Measurements from ENCODE around the gene FMNL1. TPM values are rescaled to one million over a fixed set of nuclear protein-coding genes. Genes with fewer than 3 reads are reported as not detected.
A peak's percentile ranks its signal among the peaks of the same experiment; 100 is the strongest.

FMNL1 gene
- total and polyA plus RNA-seq, 7 experiments from 2014 or later = 19.0 to 595 (median 366) TPM

GRCh38 chr17:45244725-45245656, 23.3 kb downstream of the FMNL1 start:
- Mint-ChIP-seq H3K9me3 (no peaks in the 10 kb centered on the region), H3K4me3 (peak overlapping the region in 4 of 10 donors; percentile 21 to 55 (median 44))
- CTCF ChIA-PET = interaction anchor here (1.4 to 4.2 kb wide), 3 partner anchors 15 to 142 kb away, joined by 4 to 33 read pairs (median 6); no protein-coding TSS in a partner anchor

GRCh38 chr17:45246338-45246737, 24.7 kb downstream of the FMNL1 start:
- Histone ChIP-seq H3K27ac (ENCODE audit: low read depth, low read length) (peak overlapping the region; percentile 95), H3K9me3 (ENCODE audit: control insufficient read depth in 2 of 3, low read length in 3 of 3) (no peaks in the 10 kb centered on the region), H3K27me3 (ENCODE audit: control insufficient read depth in 2 of 2, insufficient read depth in 2 of 2, low read length in 2 of 2) (no peaks in the 10 kb centered on the region), H3K4me3 (ENCODE audit: low read length) (no peak overlapping the region), H3K36me3 (ENCODE audit: control insufficient read depth in 2 of 3, insufficient read depth in 3 of 3, low read length in 3 of 3) (peaks cover 23 to 64% (median 30%) of the 10 kb centered on the region in 3 experiments), H3K4me1 (ENCODE audit: control insufficient read depth in 2 of 2, insufficient read depth in 2 of 2, low read length in 2 of 2) (peaks cover 26 to 42% of the 10 kb centered on the region in 2 donors)
- ATAC-seq (no peak), DNase-seq (no peak)
- peak overlapping the region in 9 of 10 donors; percentile 66 to 93 (median 89) for H3K4me3 Mint-ChIP-seq
- no peaks in the 10 kb centered on the region for H3K27me3 Mint-ChIP-seq
- intact Hi-C loops (cut with micrococcal nuclease) = loop anchor here in 1 of 2 donors (5.0 kb wide), 1 partner anchor 349 kb away; the partner anchor contains the start of gene EFTUD2
- ChIA-PET POLR2A (interaction anchor here (0.6 to 34.3 kb wide), 5 partner anchors 15 to 1031 kb away, joined by 3 to 851 read pairs (median 4); partner anchors contain the start of gene FMNL1), CTCF (interaction anchor here (0.9 to 4.2 kb wide), 7 partner anchors 11 to 111 kb away, joined by 3 to 33 read pairs (median 5); partner anchors contain the start of gene ACBD4)
- H3K27ac Mint-ChIP-seq = peak overlapping the region; percentile 21 to 98 (median 85)
- H3K4me1 Mint-ChIP-seq = peaks cover 28 to 60% (median 51%) of the 10 kb centered on the region in 7 donors
- no peaks in the 10 kb centered on the region for H3K9me3 Mint-ChIP-seq
- H3K36me3 Mint-ChIP-seq = peaks cover 4 to 34% (median 7%) of the 10 kb centered on the region in 5 donors

More at GRCh38 chr17:45244725-45245656, 23.3 kb downstream of the FMNL1 start:
- intact Hi-C loops (cut with micrococcal nuclease) = loop anchor here in 1 of 2 donors (5.0 kb wide), 1 partner anchor 348 kb away; the partner anchor contains the start of gene EFTUD2
- H3K36me3 ChIP-seq (ENCODE audit: control insufficient read depth in 2 of 3, insufficient read depth in 3 of 3, low read length in 3 of 3) = peaks cover 25 to 71% (median 30%) of the 10 kb centered on the region in 3 experiments
- no peak overlapping the region for H3K4me3 ChIP-seq (ENCODE audit: low read length)
- no peak for ATAC-seq
- H3K27me3 ChIP-seq (ENCODE audit: control insufficient read depth in 2 of 2, insufficient read depth in 2 of 2, low read length in 2 of 2) = no peaks in the 10 kb centered on the region
- POLR2A ChIA-PET = interaction anchor here (1.1 to 34.3 kb wide), 3 partner anchors 20 to 73 kb away, joined by 3 to 851 read pairs (median 5); partner anchors contain the start of gene FMNL1
- no peaks in the 10 kb centered on the region for H3K27me3 Mint-ChIP-seq
- H3K4me1 Mint-ChIP-seq = peaks cover 21 to 52% (median 41%) of the 10 kb centered on the region in 7 donors
- peaks cover 6 to 28% (median 7%) of the 10 kb centered on the region in 5 donors for H3K36me3 Mint-ChIP-seq
- peak overlapping the region in 8 of 9 donors; percentile 28 to 98 (median 63) for H3K27ac Mint-ChIP-seq
- DNase-seq = no peak
- peaks cover 26 to 29% of the 10 kb centered on the region in 2 donors for H3K4me1 ChIP-seq (ENCODE audit: control insufficient read depth in 2 of 2, insufficient read depth in 2 of 2, low read length in 2 of 2)
- H3K27ac ChIP-seq (ENCODE audit: low read depth, low read length) = peak overlapping the region; percentile 45
- no peaks in the 10 kb centered on the region for H3K9me3 ChIP-seq (ENCODE audit: control insufficient read depth in 2 of 3, low read length in 3 of 3)

- H3K4me3 ChIP-seq (ENCODE audit: low read length) = peak overlapping the region; percentile 89
- no peaks in the 10 kb centered on the region for H3K27me3 ChIP-seq (ENCODE audit: control insufficient read depth in 2 of 2, insufficient read depth in 2 of 2, low read length in 2 of 2)
- Mint-ChIP-seq H3K36me3 (peaks cover 4 to 35% (median 7%) of the 10 kb centered on the region in 5 donors), H3K4me3 (peak overlapping the region; percentile 88 to 93 (median 90)), H3K27me3 (no peaks in the 10 kb centered on the region), H3K27ac (peak overlapping the region; percentile 85 to 98 (median 96)), H3K4me1 (peaks cover 28 to 62% (median 57%) of the 10 kb centered on the region in 7 donors), H3K9me3 (no peaks in the 10 kb centered on the region)
- H3K36me3 ChIP-seq (ENCODE audit: control insufficient read depth in 2 of 3, insufficient read depth in 3 of 3, low read length in 3 of 3) = peaks cover 23 to 65% (median 30%) of the 10 kb centered on the region in 3 experiments
- H3K27ac ChIP-seq (ENCODE audit: low read depth, low read length) = peak overlapping the region; percentile 95
- no peaks in the 10 kb centered on the region for H3K9me3 ChIP-seq (ENCODE audit: control insufficient read depth in 2 of 3, low read length in 3 of 3)
- ChIA-PET POLR2A (interaction anchor here (0.6 to 34.3 kb wide), 13 partner anchors 8 to 1031 kb away, joined by 3 to 851 read pairs (median 4); partner anchors contain the start of genes FMNL1, HEXIM1 and MAP3K14), CTCF (interaction anchor here (0.6 to 4.2 kb wide), 12 partner anchors 11 to 111 kb away, joined by 3 to 35 read pairs (median 4); partner anchors contain the start of genes ACBD4 and FMNL1)
- intact Hi-C loops (cut with micrococcal nuclease) = loop anchor here (1.0 to 5.0 kb wide), 10 partner anchors 12 to 350 kb away; partner anchors contain the start of genes HEXIM1 (in 2 of the 2), EFTUD2 (in 1 of the 2), HEXIM2 (in 1 of the 2) and MAP3K14 (in 1 of the 2)
- H3K4me1 ChIP-seq (ENCODE audit: control insufficient read depth in 2 of 2, insufficient read depth in 2 of 2, low read length in 2 of 2) = peaks cover 26 to 42% of the 10 kb centered on the region in 2 donors
- peak in 4 of 9 donors; percentile 80 to 85 (median 82) for DNase-seq
- ATAC-seq = peak; percentile 53
Observed at GRCh38 chr17:45246861-45247428, 25.3 kb downstream of the FMNL1 start.

- intact Hi-C loops (cut with micrococcal nuclease) = loop anchor here (1.0 to 5.0 kb wide), 11 partner anchors 12 to 350 kb away; partner anchors contain the start of genes HEXIM1 (in 2 of the 2), MAP3K14 (in 2 of the 2), SPATA32 (in 2 of the 2) and EFTUD2 (in 1 of the 2)
- DNase-seq (peak; percentile 83 to 96 (median 87)), ATAC-seq (peak; percentile 88)
- Histone ChIP-seq H3K9me3 (ENCODE audit: control insufficient read depth in 2 of 3, low read length in 3 of 3) (no peaks in the 10 kb centered on the region), H3K27ac (ENCODE audit: low read depth, low read length) (peak overlapping the region; percentile 95), H3K4me1 (ENCODE audit: control insufficient read depth in 2 of 2, insufficient read depth in 2 of 2, low read length in 2 of 2) (peaks cover 26 to 42% of the 10 kb centered on the region in 2 donors), H3K36me3 (ENCODE audit: control insufficient read depth in 2 of 3, insufficient read depth in 3 of 3, low read length in 3 of 3) (peaks cover 24 to 60% (median 27%) of the 10 kb centered on the region in 3 experiments), H3K4me3 (ENCODE audit: low read length) (peak overlapping the region; percentile 89), H3K27me3 (ENCODE audit: control insufficient read depth in 2 of 2, insufficient read depth in 2 of 2, low read length in 2 of 2) (no peaks in the 10 kb centered on the region)
- Mint-ChIP-seq H3K4me1 (peaks cover 30 to 68% (median 61%) of the 10 kb centered on the region in 7 donors), H3K27me3 (no peaks in the 10 kb centered on the region), H3K4me3 (peak overlapping the region; percentile 88 to 93 (median 90)), H3K27ac (peak overlapping the region; percentile 89 to 98 (median 96)), H3K36me3 (peaks cover 3 to 38% (median 6%) of the 10 kb centered on the region in 5 donors), H3K9me3 (no peaks in the 10 kb centered on the region)
- ChIA-PET CTCF (interaction anchor here (0.6 to 4.2 kb wide), 15 partner anchors 11 to 112 kb away, joined by 3 to 35 read pairs (median 5); partner anchors contain the start of genes ACBD4 and FMNL1), POLR2A (interaction anchor here (0.9 to 34.3 kb wide), 21 partner anchors 9 to 150 kb away, joined by 3 to 851 read pairs (median 4); partner anchors contain the start of genes FMNL1, HEXIM1, HEXIM2 and MAP3K14)
Observed at GRCh38 chr17:45247429-45248131, 25.9 kb downstream of the FMNL1 start.

- no peaks in the 10 kb centered on the region for H3K9me3 ChIP-seq (ENCODE audit: control insufficient read depth in 2 of 3, low read length in 3 of 3)
- CTCF ChIA-PET = interaction anchor here (0.8 to 4.2 kb wide), 13 partner anchors 12 to 99 kb away, joined by 3 to 35 read pairs (median 8); partner anchors contain the start of genes FMNL1 and MAP3K14
- Mint-ChIP-seq H3K4me3 (peak overlapping the region; percentile 86 to 93 (median 90)), H3K27ac (peak overlapping the region; percentile 90 to 99 (median 97)), H3K27me3 (no peaks in the 10 kb centered on the region), H3K9me3 (no peaks in the 10 kb centered on the region), H3K36me3 (peaks cover 0 to 33% (median 3%) of the 10 kb centered on the region in 5 donors), H3K4me1 (peaks cover 36 to 75% (median 65%) of the 10 kb centered on the region in 7 donors)
- peaks cover 21 to 52% (median 23%) of the 10 kb centered on the region in 3 experiments for H3K36me3 ChIP-seq (ENCODE audit: control insufficient read depth in 2 of 3, insufficient read depth in 3 of 3, low read length in 3 of 3)
- POLR2A ChIA-PET = interaction anchor here (0.5 to 34.3 kb wide), 21 partner anchors 10 to 952 kb away, joined by 3 to 851 read pairs (median 5); partner anchors contain the start of genes FMNL1, HEXIM1, HEXIM2 and MAP3K14
- no peaks in the 10 kb centered on the region for H3K27me3 ChIP-seq (ENCODE audit: control insufficient read depth in 2 of 2, insufficient read depth in 2 of 2, low read length in 2 of 2)
- peak overlapping the region; percentile 89 for H3K4me3 ChIP-seq (ENCODE audit: low read length)
- H3K27ac ChIP-seq (ENCODE audit: low read depth, low read length) = peak overlapping the region; percentile 95
- peak; percentile 82 for ATAC-seq
- DNase-seq = peak; percentile 65 to 90 (median 86)
- peaks cover 26 to 42% of the 10 kb centered on the region in 2 donors for H3K4me1 ChIP-seq (ENCODE audit: control insufficient read depth in 2 of 2, insufficient read depth in 2 of 2, low read length in 2 of 2)
- intact Hi-C loops (cut with micrococcal nuclease) = loop anchor here (1.0 to 5.0 kb wide), 4 partner anchors 14 to 351 kb away; partner anchors contain the start of genes EFTUD2 (in 1 of the 2), MAP3K14 (in 1 of the 2) and SPATA32 (in 1 of the 2)
Observed at GRCh38 chr17:45248132-45248957, 26.7 kb downstream of the FMNL1 start.

All from naive thymus-derived CD4-positive, alpha-beta T cell (primary cell).